Stimulated activated CD8-positive, alpha-beta memory T cell treated with anti-CD3 and anti-CD28 coated beads, Interleukin-4, amount 100 ng/mL, for 1 hour (primary cell): ENCODE measurements around the gene GAS5.
"Not testable (repeated sequence)": the region's sequence is repeated elsewhere in the genome, so short reads cannot be mapped to it uniquely, and the experiment has no call there.

ENCODE experiments used
- DNase-seq, 2 donors: peaks; one replicate each; pipeline ENCODE4 v3.0.0-alpha.2; 2020; ENCODE audit warnings: low read depth in 2 of 2, low spot score in 1 of 2

The GAS5 gene

GRCh38 chr1:173870252-173871075 is 2.7 kb upstream of the GAS5 start:
- no peak for DNase-seq

GRCh38 chr1:173869021-173869359 is 1.2 kb upstream of the GAS5 start:
- DNase-seq: no peak

- peak; percentile 75 to 87 for DNase-seq
Observed at GRCh38 chr1:173868266-173869020, 654 bp upstream of the GAS5 start, which contains the start of gene ZBTB37. TSS of gene ZBTB37 (plus strand) at chr1:173868380. CDS start at chr1:173870226, 1,846 bp downstream.

GRCh38 chr1:173867141-173867752 is 542 bp downstream of the GAS5 start:
- no peak for DNase-seq

- no peak for DNase-seq
Observed at GRCh38 chr1:173866413-173867115, 1.2 kb downstream of the GAS5 start.

- DNase-seq: no peak
Observed at GRCh38 chr1:173865468-173866164, 2.2 kb downstream of the GAS5 start.

GRCh38 chr1:173864179-173864867 is 3.5 kb downstream of the GAS5 start:
- no peak for DNase-seq

- no peak for DNase-seq
Observed at GRCh38 chr1:173863224-173864161, 4.3 kb downstream of the GAS5 start.

- DNase-seq: no peak
Observed at GRCh38 chr1:173862769-173863223, 5.0 kb downstream of the GAS5 start.

- DNase-seq: not testable (repeated sequence)
Observed at GRCh38 chr1:173862146-173862768, 5.5 kb downstream of the GAS5 start.

- DNase-seq: no peak
Observed at GRCh38 chr1:173861731-173862145, 6.1 kb downstream of the GAS5 start.

GRCh38 chr1:173860065-173860464 is 7.7 kb downstream of the GAS5 start:
- no peak for DNase-seq

- DNase-seq: not testable (repeated sequence)
Observed at GRCh38 chr1:173859547-173859946, 8.2 kb downstream of the GAS5 start.

GRCh38 chr1:173857363-173857917 is 10.3 kb downstream of the GAS5 start:
- DNase-seq: no peak

- no peak for DNase-seq
Observed at GRCh38 chr1:173856903-173857302, 10.9 kb downstream of the GAS5 start.

- no peak for DNase-seq
Observed at GRCh38 chr1:173856014-173856413, 11.8 kb downstream of the GAS5 start.

GRCh38 chr1:173853074-173853473 is 14.7 kb downstream of the GAS5 start:
- no peak for DNase-seq

- DNase-seq: no peak
Observed at GRCh38 chr1:173852105-173852504, 15.7 kb downstream of the GAS5 start.
